HCT116 (cell line): ENCODE data around the gene TXNDC9.

Experiments
- ELF1 ChIP-seq: IDR thresholded peaks from 2 replicates; pipeline ENCODE4 v1.6.1; 2012; ENCODE audit warnings: low read depth, borderline replicate concordance
- EZH2 ChIP-seq: fragments of 200-600 bp; sonication (generic); IDR thresholded peaks from 2 replicates; pipeline ENCODE4 v1.6.1; 2017; ENCODE audit warnings: antibody characterized with exemption, mixed run types
- POLR2A ChIP-seq: IDR thresholded peaks from 2 replicates; pipeline ENCODE4 v1.7.0; 2011; ENCODE audit warnings: borderline replicate concordance; ENCODE audit not compliant: insufficient read depth, insufficient read length; ENCODE audit errors: extremely low read depth
- POLR2AphosphoS5 ChIP-seq: IDR thresholded peaks from 2 replicates; pipeline ENCODE4 v1.6.1; 2011; ENCODE audit warnings: mild to moderate bottlenecking, low read depth, low read length, moderate library complexity
- RAD21 ChIP-seq: IDR thresholded peaks from 2 replicates; pipeline ENCODE4 v1.6.1; 2012; ENCODE audit warnings: low read depth, mild to moderate bottlenecking
- SRF ChIP-seq: IDR thresholded peaks from 2 replicates; pipeline ENCODE4 v1.6.1; 2012; ENCODE audit warnings: low read depth
- TF ChIP-seq, protein P1 (sequence below), 3 experiments: fragments of 200-600 bp in 1 of 3; sonication (generic) in 1 of 3; IDR thresholded peaks in 2 of 3; conservative IDR thresholded peaks in 1 of 3; 2 replicates each; pipeline ENCODE4 v1.5.1; 2012 to 2017; ENCODE audit warnings: low read depth in 2 of 3, low read length in 2 of 3, antibody characterized with exemption in 1 of 3, borderline replicate concordance in 1 of 3, control low read depth in 1 of 3, mild to moderate bottlenecking in 1 of 3, mixed read lengths in 1 of 3, mixed run types in 1 of 3, moderate library complexity in 1 of 3; ENCODE audit not compliant: insufficient read depth in 1 of 3
- TF ChIP-seq, protein P2 (sequence below): IDR thresholded peaks from 2 replicates; pipeline ENCODE4 v1.6.1; 2012; ENCODE audit warnings: low read depth
- TF ChIP-seq, protein P3 (sequence below): IDR thresholded peaks from 2 replicates; pipeline ENCODE4 v1.6.1; 2012

DNA sequence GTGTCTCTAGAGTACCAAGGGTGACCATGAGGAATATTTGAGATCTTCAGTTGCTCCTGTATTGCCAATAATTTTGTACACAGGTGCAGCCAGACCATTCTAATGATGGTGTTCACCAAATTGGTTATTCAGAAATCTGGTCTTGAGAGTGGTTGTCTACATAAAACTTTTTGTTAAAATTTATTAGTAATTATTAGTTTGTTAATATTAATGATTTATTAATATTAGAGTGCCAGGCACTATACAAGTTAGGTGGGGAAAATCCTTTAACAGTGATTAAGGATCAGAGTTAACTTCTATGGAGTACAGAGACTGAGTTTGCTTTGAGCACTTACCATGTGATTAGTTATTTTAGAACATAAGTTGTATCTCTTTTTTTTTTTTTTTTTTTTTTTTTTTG is 10.1 kb upstream of the TXNDC9 start:
- TF ChIP-seq, protein P1, sequence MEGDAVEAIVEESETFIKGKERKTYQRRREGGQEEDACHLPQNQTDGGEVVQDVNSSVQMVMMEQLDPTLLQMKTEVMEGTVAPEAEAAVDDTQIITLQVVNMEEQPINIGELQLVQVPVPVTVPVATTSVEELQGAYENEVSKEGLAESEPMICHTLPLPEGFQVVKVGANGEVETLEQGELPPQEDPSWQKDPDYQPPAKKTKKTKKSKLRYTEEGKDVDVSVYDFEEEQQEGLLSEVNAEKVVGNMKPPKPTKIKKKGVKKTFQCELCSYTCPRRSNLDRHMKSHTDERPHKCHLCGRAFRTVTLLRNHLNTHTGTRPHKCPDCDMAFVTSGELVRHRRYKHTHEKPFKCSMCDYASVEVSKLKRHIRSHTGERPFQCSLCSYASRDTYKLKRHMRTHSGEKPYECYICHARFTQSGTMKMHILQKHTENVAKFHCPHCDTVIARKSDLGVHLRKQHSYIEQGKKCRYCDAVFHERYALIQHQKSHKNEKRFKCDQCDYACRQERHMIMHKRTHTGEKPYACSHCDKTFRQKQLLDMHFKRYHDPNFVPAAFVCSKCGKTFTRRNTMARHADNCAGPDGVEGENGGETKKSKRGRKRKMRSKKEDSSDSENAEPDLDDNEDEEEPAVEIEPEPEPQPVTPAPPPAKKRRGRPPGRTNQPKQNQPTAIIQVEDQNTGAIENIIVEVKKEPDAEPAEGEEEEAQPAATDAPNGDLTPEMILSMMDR (IDR thresholded peaks at IDR 0.05 in 2 of 3, conservative IDR thresholded peaks at IDR 0.05 in 1 of 3; ENCODE audit: borderline replicate concordance in 1 of 3, insufficient read depth in 1 of 3, low read depth in 2 of 3, low read length in 2 of 3), result no peak
- TF ChIP-seq POLR2A (no peak), EZH2 (no peak), RAD21 (no peak), ELF1 (no peak), SRF (no peak), POLR2AphosphoS5 (no peak)
- TF ChIP-seq, protein P2, sequence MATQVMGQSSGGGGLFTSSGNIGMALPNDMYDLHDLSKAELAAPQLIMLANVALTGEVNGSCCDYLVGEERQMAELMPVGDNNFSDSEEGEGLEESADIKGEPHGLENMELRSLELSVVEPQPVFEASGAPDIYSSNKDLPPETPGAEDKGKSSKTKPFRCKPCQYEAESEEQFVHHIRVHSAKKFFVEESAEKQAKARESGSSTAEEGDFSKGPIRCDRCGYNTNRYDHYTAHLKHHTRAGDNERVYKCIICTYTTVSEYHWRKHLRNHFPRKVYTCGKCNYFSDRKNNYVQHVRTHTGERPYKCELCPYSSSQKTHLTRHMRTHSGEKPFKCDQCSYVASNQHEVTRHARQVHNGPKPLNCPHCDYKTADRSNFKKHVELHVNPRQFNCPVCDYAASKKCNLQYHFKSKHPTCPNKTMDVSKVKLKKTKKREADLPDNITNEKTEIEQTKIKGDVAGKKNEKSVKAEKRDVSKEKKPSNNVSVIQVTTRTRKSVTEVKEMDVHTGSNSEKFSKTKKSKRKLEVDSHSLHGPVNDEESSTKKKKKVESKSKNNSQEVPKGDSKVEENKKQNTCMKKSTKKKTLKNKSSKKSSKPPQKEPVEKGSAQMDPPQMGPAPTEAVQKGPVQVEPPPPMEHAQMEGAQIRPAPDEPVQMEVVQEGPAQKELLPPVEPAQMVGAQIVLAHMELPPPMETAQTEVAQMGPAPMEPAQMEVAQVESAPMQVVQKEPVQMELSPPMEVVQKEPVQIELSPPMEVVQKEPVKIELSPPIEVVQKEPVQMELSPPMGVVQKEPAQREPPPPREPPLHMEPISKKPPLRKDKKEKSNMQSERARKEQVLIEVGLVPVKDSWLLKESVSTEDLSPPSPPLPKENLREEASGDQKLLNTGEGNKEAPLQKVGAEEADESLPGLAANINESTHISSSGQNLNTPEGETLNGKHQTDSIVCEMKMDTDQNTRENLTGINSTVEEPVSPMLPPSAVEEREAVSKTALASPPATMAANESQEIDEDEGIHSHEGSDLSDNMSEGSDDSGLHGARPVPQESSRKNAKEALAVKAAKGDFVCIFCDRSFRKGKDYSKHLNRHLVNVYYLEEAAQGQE, result no peak
- TF ChIP-seq, protein P3, sequence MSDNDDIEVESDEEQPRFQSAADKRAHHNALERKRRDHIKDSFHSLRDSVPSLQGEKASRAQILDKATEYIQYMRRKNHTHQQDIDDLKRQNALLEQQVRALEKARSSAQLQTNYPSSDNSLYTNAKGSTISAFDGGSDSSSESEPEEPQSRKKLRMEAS, result no peak
